IPS-NIHi7 (cell line): ENCODE measurements around the gene SELENOP.
A peak's percentile ranks its signal among the peaks of the same experiment; 100 is the strongest.
"Not testable (repeated sequence)": the region's sequence is repeated elsewhere in the genome, so short reads cannot be mapped to it uniquely, and the experiment has no call there.

Experiments
- DNase-seq: peaks from one replicate; pipeline ENCODE4 v3.0.0; 2012; ENCODE audit warnings: mixed read lengths; ENCODE audit errors: extremely low spot score

The SELENOP gene

GRCh38 chr5:42826757-42827515, 15.2 kb upstream of the SELENOP start:
- DNase-seq = no peak

GRCh38 chr5:42825422-42826148, 13.9 kb upstream of the SELENOP start:
- DNase-seq = no peak

- no peak for DNase-seq
Measured at GRCh38 chr5:42824347-42824976, 12.8 kb upstream of the SELENOP start.

GRCh38 chr5:42822548-42822947, 10.9 kb upstream of the SELENOP start:
- no peak for DNase-seq

DNA sequence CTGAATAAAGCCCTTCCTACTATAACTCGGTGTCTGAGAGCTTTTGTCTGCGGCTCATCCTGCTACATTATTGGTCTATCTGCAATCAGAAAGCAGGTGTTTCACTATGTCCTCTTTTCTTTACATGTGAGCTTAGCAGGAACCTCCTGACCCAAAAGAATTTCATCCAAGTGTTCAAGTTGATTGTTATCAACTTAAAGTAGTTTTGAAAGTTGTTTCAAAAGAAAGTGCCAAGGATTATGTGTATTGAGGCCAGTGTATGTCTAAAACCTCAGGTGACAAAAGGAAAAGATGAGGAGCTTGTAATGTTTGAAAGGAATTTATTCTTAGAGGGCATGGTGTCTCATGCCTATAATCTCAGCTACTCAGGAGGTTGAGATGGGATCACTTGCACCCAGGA, 8.1 kb upstream of the SELENOP start:
- DNase-seq = no peak

DNA sequence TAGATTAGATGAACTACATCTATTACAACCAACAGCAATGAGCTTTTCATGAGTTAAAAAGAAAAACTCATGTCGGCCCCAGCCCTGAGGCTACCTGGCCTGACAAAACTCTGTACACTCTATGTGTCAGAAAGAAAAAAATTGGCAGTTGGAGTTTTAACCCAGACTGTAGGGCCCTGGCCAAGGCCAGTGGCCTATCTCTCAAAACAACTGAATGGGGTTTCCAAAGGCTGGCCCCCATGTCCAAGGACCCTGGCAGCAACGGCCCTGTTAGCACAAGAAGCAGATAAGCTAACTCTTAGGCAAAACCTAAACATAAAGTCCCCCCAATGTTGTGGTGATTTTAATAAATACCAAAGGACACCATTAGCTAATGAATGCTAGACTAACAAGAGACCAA, 4.9 kb upstream of the SELENOP start:
- not testable (repeated sequence) for DNase-seq

DNA sequence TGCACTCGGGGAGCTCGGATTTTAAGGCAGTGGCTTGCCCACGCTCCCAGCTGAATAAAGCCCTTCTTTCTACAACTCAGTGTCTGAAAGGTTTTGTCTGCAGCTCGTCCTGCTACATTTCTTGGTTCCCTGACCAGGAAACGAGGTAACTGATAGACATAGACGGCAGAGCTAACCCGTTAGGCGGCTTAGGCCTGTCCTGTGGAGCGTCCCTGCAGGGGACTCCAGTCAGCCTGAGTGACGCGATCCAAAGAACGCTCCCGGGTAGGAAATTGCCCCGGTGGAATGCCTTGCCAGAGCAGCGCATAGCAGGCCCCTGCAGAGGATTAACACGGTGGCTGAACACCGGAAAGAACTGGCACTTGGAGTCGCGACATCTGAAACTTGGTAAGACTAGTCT, 1.8 kb upstream of the SELENOP start:
- peak; percentile 50 for DNase-seq

DNA sequence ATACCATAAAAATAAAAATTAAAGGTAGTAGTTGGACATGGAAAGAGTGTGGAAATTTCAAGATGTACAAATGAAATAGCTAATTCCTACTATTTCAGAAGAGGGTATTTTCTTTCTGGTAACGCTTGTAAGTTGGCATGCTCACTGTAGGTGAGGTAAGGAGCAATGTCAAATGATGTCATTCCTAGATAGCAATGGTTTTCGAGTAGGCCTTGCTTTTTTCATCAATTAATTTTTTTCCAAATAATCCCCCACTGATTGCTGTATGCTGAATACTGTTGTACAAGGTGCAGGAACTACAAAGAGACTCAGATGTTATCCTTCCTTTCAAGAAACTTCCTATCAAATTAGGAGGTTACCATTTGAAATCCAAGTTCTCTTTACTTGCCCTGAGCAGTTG, 928 bp upstream of the SELENOP start:
- no peak for DNase-seq

DNA sequence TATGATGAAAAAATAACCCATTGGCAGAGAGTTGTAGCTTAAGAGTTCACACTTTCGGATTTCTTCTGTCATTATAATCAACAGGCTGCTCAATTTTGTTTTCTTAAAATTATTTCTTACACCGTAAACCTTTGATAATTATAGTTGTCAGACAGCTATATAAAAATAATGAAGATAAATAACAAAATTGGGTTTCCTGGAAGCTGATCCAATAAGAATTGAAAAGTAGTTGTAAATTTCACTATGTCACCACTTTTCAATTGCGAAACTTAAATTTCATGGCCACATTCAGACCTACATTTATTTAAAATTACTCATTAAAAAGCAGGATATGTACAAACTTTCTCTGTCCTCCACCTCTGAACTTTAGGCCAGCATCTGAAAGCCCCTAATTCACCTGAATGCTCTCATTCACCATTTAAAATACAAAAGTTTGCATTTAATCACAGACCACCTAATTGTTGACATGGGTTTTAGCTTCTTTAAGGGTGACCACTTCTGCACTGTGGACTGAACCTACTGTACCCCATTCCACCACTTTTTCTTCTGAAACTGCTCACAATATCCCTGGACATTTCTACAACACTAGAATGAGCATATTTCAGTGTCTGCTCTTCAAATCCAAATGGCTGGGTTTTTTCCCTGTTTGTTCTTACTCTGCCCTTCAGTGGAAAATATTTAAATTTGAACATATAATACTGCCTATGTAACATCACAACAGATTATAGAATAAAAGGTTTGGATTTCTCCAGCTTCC, 680 bp downstream of the SELENOP start:
- no peak for DNase-seq

DNA sequence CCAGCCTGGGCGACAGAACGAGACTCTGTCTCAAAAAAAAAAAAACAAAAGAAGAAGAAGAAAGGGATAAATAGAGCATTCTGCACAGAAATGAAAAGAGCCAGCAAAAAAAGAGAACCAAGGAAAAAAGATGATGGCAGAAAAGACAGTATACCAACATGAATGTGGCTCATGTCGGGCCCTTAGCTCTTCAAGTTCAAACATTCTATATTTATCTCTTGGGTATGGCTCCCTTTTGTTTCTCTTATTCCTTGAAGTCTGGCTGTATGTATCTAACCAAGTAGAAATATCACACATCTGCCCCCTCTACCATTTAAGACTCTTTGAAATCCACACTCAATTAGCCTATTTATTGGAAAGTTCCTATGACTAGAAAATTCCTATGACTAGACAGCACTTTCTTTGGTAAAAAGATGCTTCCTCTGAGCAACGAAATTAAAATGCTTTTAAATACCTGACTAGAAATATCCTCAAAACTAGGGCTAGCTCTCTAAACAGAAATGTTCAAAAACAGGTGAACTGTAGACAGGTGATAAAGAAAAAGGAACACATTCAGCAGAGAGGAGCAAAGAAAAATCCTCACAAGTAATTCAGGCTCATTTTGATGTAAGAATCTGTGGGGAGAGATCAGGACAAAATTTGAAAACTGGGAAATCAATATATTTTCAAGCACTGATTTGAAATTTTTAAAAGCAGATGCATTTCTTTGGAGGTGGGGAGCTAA, 2.6 kb downstream of the SELENOP start:
- DNase-seq = no peak

GRCh38 chr5:42807722-42808447, 3.8 kb downstream of the SELENOP start:
- peak; percentile 37 for DNase-seq

- no peak for DNase-seq
Measured at GRCh38 chr5:42806701-42807262, 4.9 kb downstream of the SELENOP start.

GRCh38 chr5:42806004-42806700, 5.5 kb downstream of the SELENOP start:
- no peak for DNase-seq

- DNase-seq = no peak
Measured at GRCh38 chr5:42804717-42805339, 6.9 kb downstream of the SELENOP start.

DNA sequence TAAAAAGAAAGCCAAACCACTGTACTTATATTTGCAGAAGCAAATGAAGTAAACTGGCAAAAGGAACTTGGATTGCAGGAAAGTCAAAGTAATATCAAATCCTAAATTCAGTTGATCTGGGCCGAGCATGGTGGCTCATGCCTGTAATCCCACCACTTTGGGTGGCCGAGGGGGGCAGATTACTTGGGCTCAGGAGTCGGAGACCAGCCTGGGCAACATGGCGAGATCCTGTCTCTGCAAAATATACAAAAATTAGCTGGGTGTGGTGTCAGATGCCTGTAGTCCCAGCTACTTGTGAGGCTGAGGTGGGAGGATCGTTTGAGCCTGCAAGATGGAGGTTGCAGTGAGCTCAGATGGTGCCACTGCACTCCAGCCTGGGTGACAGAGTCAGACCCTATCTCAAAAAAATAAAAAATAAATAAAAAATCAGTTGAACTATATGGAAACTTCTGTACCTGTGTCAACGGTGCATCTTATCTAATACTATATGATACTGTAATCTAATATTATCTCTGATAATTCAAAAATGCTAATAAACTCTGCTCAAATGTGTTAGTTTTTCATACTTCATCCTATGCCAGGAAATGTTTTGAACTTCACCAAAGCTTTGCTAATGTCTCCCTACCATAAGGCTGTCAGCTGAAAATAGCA, 10.1 kb downstream of the SELENOP start:
- DNase-seq = no peak

- DNase-seq = no peak
Measured at GRCh38 chr5:42800748-42801330, 10.9 kb downstream of the SELENOP start.

DNA sequence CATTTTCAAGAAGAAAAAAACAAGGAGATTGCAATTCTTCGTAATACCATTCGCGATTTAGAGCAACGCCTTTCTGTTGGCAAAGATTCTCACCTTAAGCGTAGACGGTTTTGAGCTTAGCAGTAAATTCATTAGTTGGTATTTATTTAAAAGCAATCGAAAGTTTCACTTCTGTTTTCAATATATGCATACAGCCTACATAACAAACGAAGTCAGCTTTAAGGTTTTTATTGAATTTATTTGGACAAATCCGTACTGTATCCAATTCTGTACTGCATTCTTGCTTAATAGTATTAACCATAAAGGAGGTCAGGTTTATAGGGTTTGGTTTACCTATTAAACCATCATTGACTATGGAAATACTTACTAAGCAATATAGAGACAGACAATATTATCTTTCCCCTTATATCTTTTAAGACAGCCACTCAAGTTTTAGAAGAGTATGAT, 12.0 kb downstream of the SELENOP start:
- no peak for DNase-seq

DNA sequence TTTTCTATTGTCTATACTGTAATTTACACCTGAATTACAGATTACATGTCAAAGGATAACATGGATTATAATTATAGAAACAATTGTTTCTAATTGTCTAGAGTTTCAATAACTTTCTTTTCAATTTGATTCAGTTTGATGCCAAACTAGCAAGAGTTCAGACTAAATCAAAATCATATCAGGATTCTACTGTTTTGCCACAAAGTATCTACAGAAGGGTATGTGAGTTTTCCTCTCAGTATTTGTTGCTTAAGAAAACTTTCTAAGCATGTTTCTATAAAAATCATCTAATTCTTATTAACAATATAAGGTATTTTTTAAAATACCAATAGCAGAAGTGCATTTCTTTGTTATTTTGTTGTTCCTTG, 12.5 kb downstream of the SELENOP start:
- no peak for DNase-seq
